Gastrocnemius medialis (tissue), 4 donors: ENCODE data around the gene OPCML. TPM values are rescaled to one million over a fixed set of nuclear protein-coding genes. Genes with fewer than 3 reads are reported as not detected.

Source experiments
- ATAC-seq, 2 donors: fragments of 150-250 bp; one replicate each; pipeline ENCODE4 v1.9.1; 2016
- DNase-seq, 2 donors: peaks; one replicate each; pipeline ENCODE4 v3.0.0-alpha.2; 2019
- H3K27ac ChIP-seq, 4 donors: fragments of 200-600 bp; sonication (generic); 1 replicate in 1 of 4; 2 replicates in 3 of 4; pipeline ENCODE4 v1.5.1; 2016 to 2018; ENCODE audit warnings: mild to moderate bottlenecking in 2 of 4, moderate library complexity in 1 of 4
- H3K27me3 ChIP-seq, 3 donors: fragments of 200-600 bp; sonication (generic) in 2 of 3; 1 replicate in 1 of 3; 2 replicates in 2 of 3; pipeline versions ENCODE4 v1.5.1 to v1.6.0; 2016 to 2019; ENCODE audit warnings: mild to moderate bottlenecking in 1 of 3, moderate library complexity in 1 of 3
- H3K36me3 ChIP-seq, 2 donors: fragments of 200-600 bp; sonication (generic) in 1 of 2; one replicate each; pipeline ENCODE4 v1.5.1; 2017 to 2018
- H3K4me1 ChIP-seq, 2 donors: fragments of 200-600 bp; sonication (generic) in 1 of 2; one replicate each; pipeline ENCODE4 v1.5.1; 2016 to 2017; ENCODE audit warnings: mild to moderate bottlenecking in 2 of 2
- H3K4me3 ChIP-seq, 4 donors: fragments of 200-600 bp; sonication (generic) in 3 of 4; 1 replicate in 1 of 4; 2 replicates in 3 of 4; pipeline ENCODE4 v1.5.1; 2016 to 2019; ENCODE audit warnings: mild to moderate bottlenecking in 2 of 4
- H3K9me3 ChIP-seq, 3 donors: fragments of 200-600 bp; sonication (generic) in 2 of 3; 1 replicate in 1 of 3; 2 replicates in 2 of 3; pipeline ENCODE4 v1.5.1; 2016 to 2019
- CTCF ChIP-seq, 5 experiments: fragments of 450-650 bp in 3 of 5; fragments of 200-600 bp in 2 of 5; sonication (generic) in 2 of 5; IDR thresholded peaks in 4 of 5; conservative IDR thresholded peaks in 1 of 5; 1 replicate in 4 of 5; 2 replicates in 1 of 5; pipeline ENCODE4 v1.5.1; 2016 to 2019; ENCODE audit warnings: antibody characterized with exemption in 5 of 5, mild to moderate bottlenecking in 3 of 5, moderate library complexity in 3 of 5
- POLR2A ChIP-seq, 2 donors: fragments of 450-650 bp; IDR thresholded peaks; one replicate each; pipeline ENCODE4 v1.6.1; 2017; ENCODE audit warnings: antibody characterized with exemption in 2 of 2, mild to moderate bottlenecking in 2 of 2, moderate library complexity in 2 of 2
- in situ Hi-C, 4 donors: fragments of 200-750 bp; cut with MboI; loops; one replicate each; pipeline versions ENCODE4 v1.15.0 to v1.8.0; 2017; ENCODE audit warnings: low sequenced_read_pairs in 4 of 4
- intact Hi-C: fragments of 100-400 bp; cut with DNase I; formaldehyde crosslinking; loops from one replicate; pipeline ENCODE4 v1.15.1; 2023; ENCODE audit warnings: low total_unique reads
- total RNA-seq, 4 donors: library from RNA; depleted of rRNA; stranded (reverse); fragments of >200 nt; gene quantifications; one replicate each; pipeline versions ENCODE4 v1.1.0 to v1.2.3, GENCODE V29; 2016

OPCML gene
- total RNA-seq, 4 donors from 2014 or later = not detected

DNA sequence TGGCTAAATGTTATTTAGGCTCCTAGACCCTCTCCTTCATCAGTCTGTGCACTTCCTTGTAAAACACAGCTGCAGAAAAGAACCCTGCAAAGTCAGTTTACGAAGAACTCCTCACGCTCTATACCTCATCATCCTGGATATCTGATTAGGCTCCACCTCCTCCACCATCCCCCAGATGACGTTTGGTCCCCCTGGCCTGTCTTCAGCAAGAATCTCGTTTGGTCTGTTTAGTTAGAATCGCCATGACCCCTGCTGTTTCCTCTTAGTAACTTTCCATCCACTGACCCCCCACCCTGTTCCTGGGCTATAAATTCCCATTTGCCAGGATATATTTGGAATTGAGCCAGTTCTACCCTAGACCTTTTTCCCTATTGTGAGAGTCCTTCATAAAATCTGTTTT lies 214.1 kb downstream of the OPCML start:
- intact Hi-C loops = no loop called here
- no peaks in the 10 kb centered on the region for H3K27me3 ChIP-seq
- H3K27ac ChIP-seq = no peak overlapping the region
- ATAC-seq (no peak), DNase-seq (no peak)
- no peak for TF ChIP-seq CTCF (IDR thresholded peaks at IDR 0.05 in 4 of 5, conservative IDR thresholded peaks at IDR 0.05 in 1 of 5)
- TF ChIP-seq POLR2A (IDR thresholded peaks at IDR 0.05) = no peak
- H3K4me3 ChIP-seq = no peak overlapping the region
- H3K36me3 ChIP-seq = no peaks in the 10 kb centered on the region
- H3K9me3 ChIP-seq = no peaks in the 10 kb centered on the region
- no peaks in the 10 kb centered on the region for H3K4me1 ChIP-seq
- in situ Hi-C loops = no loop called here

DNA sequence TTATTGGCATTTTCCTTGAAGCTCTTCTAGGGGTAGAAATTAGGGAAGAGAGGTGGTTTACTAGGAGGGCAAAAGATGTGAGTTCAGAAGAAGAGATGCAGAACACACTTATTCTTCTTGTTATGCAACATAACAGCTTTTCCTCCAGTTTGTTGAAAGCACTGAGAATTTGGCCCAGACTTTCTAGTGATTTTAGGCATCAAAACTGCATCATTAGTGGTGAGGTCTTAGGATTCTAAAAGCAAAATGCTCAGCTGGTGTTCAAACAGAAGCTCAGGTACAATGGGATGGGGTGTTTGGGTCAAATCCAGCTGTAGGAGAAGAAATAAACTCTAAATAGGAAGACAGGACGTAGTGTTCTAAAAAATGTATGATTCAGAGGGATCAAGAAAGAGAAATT lies 221.1 kb downstream of the OPCML start:
- Histone ChIP-seq H3K4me3 (no peak overlapping the region), H3K36me3 (no peaks in the 10 kb centered on the region), H3K27ac (no peak overlapping the region), H3K4me1 (no peaks in the 10 kb centered on the region), H3K27me3 (no peaks in the 10 kb centered on the region), H3K9me3 (no peaks in the 10 kb centered on the region)
- in situ Hi-C loops = no loop called here
- TF ChIP-seq POLR2A (IDR thresholded peaks at IDR 0.05) (no peak), CTCF (IDR thresholded peaks at IDR 0.05 in 4 of 5, conservative IDR thresholded peaks at IDR 0.05 in 1 of 5) (no peak)
- DNase-seq (no peak), ATAC-seq (no peak)
- intact Hi-C loops = no loop called here

- H3K27me3 ChIP-seq = no peaks in the 10 kb centered on the region
- no peaks in the 10 kb centered on the region for H3K4me1 ChIP-seq
- no peak overlapping the region for H3K27ac ChIP-seq
- H3K4me3 ChIP-seq = no peak overlapping the region
- no peak for ATAC-seq
- in situ Hi-C loops = no loop called here
- H3K9me3 ChIP-seq = no peaks in the 10 kb centered on the region
- TF ChIP-seq CTCF (IDR thresholded peaks at IDR 0.05 in 4 of 5, conservative IDR thresholded peaks at IDR 0.05 in 1 of 5) (no peak), POLR2A (IDR thresholded peaks at IDR 0.05) (no peak)
- H3K36me3 ChIP-seq = no peaks in the 10 kb centered on the region
- no peak for DNase-seq
- intact Hi-C loops = no loop called here
These were observed 226.3 kb downstream of the OPCML start for GRCh38 chr11:133306019-133306418.

GRCh38 chr11:133305208-133305956 lies 226.9 kb downstream of the OPCML start:
- DNase-seq = no peak
- Histone ChIP-seq H3K4me1 (no peaks in the 10 kb centered on the region), H3K27me3 (no peaks in the 10 kb centered on the region), H3K27ac (no peak overlapping the region), H3K4me3 (no peak overlapping the region), H3K36me3 (no peaks in the 10 kb centered on the region), H3K9me3 (no peaks in the 10 kb centered on the region)
- ATAC-seq = no peak
- no peak for TF ChIP-seq POLR2A (IDR thresholded peaks at IDR 0.05)
- no peak for TF ChIP-seq CTCF (IDR thresholded peaks at IDR 0.05 in 4 of 5, conservative IDR thresholded peaks at IDR 0.05 in 1 of 5)
- in situ Hi-C loops = no loop called here
- intact Hi-C loops = no loop called here

- no peaks in the 10 kb centered on the region for H3K27me3 ChIP-seq
These were observed 229.0 kb downstream of the OPCML start for GRCh38 chr11:133303262-133303661.

More at GRCh38 chr11:133303262-133303661, 229.0 kb downstream of the OPCML start:
- no peak for TF ChIP-seq POLR2A (IDR thresholded peaks at IDR 0.05)
- no peak for TF ChIP-seq CTCF (IDR thresholded peaks at IDR 0.05 in 4 of 5, conservative IDR thresholded peaks at IDR 0.05 in 1 of 5)
- Histone ChIP-seq H3K27ac (no peak overlapping the region), H3K36me3 (no peaks in the 10 kb centered on the region), H3K4me3 (no peak overlapping the region), H3K9me3 (no peaks in the 10 kb centered on the region), H3K4me1 (no peaks in the 10 kb centered on the region)
- in situ Hi-C loops = no loop called here
- DNase-seq = no peak
- intact Hi-C loops = no loop called here
- no peak for ATAC-seq
